Prostate gland (tissue), 2 donors: Measurements from ENCODE around the gene KLHL25.

ENCODE experiments used
- CTCF ChIP-seq, 4 experiments: fragments of 200-600 bp in 2 of 4; fragments of 450-650 bp in 2 of 4; sonication (generic) in 2 of 4; IDR thresholded peaks; 1 replicate in 3 of 4; 2 replicates in 1 of 4; pipeline ENCODE4 v1.5.1; 2016 to 2019; ENCODE audit warnings: antibody characterized with exemption in 4 of 4, mild to moderate bottlenecking in 2 of 4, moderate library complexity in 2 of 4
- POLR2AphosphoS5 ChIP-seq: sonication (generic); formaldehyde crosslinking; IDR thresholded peaks from one replicate; pipeline ENCODE4 v1.6.1; 2017; ENCODE audit warnings: antibody characterized with exemption

- TF ChIP-seq CTCF (IDR thresholded peaks at IDR 0.05) (no peak), POLR2AphosphoS5 (no peak)
Measured at GRCh38 chr15:85759376-85759775, 35.3 kb downstream of the KLHL25 start.
